Osteocyte (in vitro differentiated cells): ENCODE results near the gene EFS. TPM values are rescaled to one million over a fixed set of nuclear protein-coding genes. Genes with fewer than 3 reads are reported as not detected.

Source experiments
- DNase-seq: peaks from one replicate; pipeline ENCODE4 v3.0.0; 2021; ENCODE audit warnings: mixed read lengths; ENCODE audit not compliant: unreplicated experiment; ENCODE audit errors: extremely low spot score
- H3K27ac Mint-ChIP-seq: one replicate; pipeline ENCODE4 v1.8.0; 2021; ENCODE audit warnings: mild to moderate bottlenecking, mixed read lengths; ENCODE audit not compliant: unreplicated experiment
- H3K27me3 Mint-ChIP-seq: one replicate; pipeline ENCODE4 v1.8.0; 2021; ENCODE audit warnings: mixed read lengths; ENCODE audit not compliant: unreplicated experiment
- H3K36me3 Mint-ChIP-seq: one replicate; pipeline ENCODE4 v1.8.0; 2021; ENCODE audit warnings: mixed read lengths; ENCODE audit not compliant: unreplicated experiment
- H3K4me1 Mint-ChIP-seq: one replicate; pipeline ENCODE4 v1.8.0; 2021; ENCODE audit warnings: mixed read lengths; ENCODE audit not compliant: unreplicated experiment
- H3K4me3 Mint-ChIP-seq: one replicate; pipeline ENCODE4 v1.8.0; 2021; ENCODE audit warnings: mild to moderate bottlenecking, moderate library complexity, mixed read lengths; ENCODE audit not compliant: unreplicated experiment
- H3K9me3 Mint-ChIP-seq: one replicate; pipeline ENCODE4 v1.8.0; 2021; ENCODE audit warnings: mixed read lengths; ENCODE audit not compliant: unreplicated experiment
- total RNA-seq: library from RNA; stranded (reverse); gene quantifications from 2 replicates; pipeline ENCODE4 v1.2.1, GENCODE V29; 2021
- TF ChIP-seq, protein P1 (sequence below): fragments of 200-600 bp; sonication (generic); IDR thresholded peaks from 2 replicates; pipeline ENCODE4 v1.5.0; 2021; ENCODE audit warnings: antibody characterized with exemption, mild to moderate bottlenecking, moderate library complexity

The EFS gene
- total RNA-seq, 1 donor from 2014 or later = 31.9 TPM

- H3K4me1 Mint-ChIP-seq = peaks cover 12% of the 10 kb centered on the region
- DNase-seq = no peak
- no peak overlapping the region for H3K27ac Mint-ChIP-seq
- H3K4me3 Mint-ChIP-seq = no peak overlapping the region
- H3K9me3 Mint-ChIP-seq = no peaks in the 10 kb centered on the region
- TF ChIP-seq, protein P1, sequence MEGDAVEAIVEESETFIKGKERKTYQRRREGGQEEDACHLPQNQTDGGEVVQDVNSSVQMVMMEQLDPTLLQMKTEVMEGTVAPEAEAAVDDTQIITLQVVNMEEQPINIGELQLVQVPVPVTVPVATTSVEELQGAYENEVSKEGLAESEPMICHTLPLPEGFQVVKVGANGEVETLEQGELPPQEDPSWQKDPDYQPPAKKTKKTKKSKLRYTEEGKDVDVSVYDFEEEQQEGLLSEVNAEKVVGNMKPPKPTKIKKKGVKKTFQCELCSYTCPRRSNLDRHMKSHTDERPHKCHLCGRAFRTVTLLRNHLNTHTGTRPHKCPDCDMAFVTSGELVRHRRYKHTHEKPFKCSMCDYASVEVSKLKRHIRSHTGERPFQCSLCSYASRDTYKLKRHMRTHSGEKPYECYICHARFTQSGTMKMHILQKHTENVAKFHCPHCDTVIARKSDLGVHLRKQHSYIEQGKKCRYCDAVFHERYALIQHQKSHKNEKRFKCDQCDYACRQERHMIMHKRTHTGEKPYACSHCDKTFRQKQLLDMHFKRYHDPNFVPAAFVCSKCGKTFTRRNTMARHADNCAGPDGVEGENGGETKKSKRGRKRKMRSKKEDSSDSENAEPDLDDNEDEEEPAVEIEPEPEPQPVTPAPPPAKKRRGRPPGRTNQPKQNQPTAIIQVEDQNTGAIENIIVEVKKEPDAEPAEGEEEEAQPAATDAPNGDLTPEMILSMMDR = no peak
- peaks cover 14% of the 10 kb centered on the region for H3K36me3 Mint-ChIP-seq
- no peaks in the 10 kb centered on the region for H3K27me3 Mint-ChIP-seq
These were observed 48.7 kb downstream of the EFS start for GRCh38 chr14:23316300-23316699.

DNA sequence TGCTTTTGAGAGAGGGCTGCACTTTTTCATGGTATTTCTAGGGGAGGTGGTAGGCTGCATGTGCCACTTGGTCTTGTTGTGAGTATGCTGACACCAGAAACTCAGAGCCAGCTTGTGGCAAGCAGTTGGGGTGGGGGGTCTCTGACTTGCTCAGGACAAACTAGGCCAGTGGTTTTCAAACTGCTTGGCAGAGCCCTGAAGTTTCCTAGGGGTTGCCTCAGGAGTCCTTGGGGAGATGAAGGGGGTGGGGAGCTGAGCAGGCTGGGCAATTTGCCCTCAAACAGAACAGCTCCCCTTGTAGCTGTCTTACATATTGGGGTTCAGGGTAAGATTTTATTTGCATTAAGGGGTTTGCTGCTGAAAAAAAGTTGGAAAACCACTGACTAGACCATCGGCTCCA is 54.4 kb downstream of the EFS start:
- peaks cover 20% of the 10 kb centered on the region for H3K36me3 Mint-ChIP-seq
- peaks cover 33% of the 10 kb centered on the region for H3K4me1 Mint-ChIP-seq
- H3K27me3 Mint-ChIP-seq = no peaks in the 10 kb centered on the region
- DNase-seq = no peak
- no peaks in the 10 kb centered on the region for H3K9me3 Mint-ChIP-seq
- H3K4me3 Mint-ChIP-seq = no peak overlapping the region
- H3K27ac Mint-ChIP-seq = no peak overlapping the region
- TF ChIP-seq, protein P1 = no peak

- DNase-seq = no peak
- peak overlapping the region; percentile 98 for H3K4me3 Mint-ChIP-seq
- no peaks in the 10 kb centered on the region for H3K27me3 Mint-ChIP-seq
- TF ChIP-seq, protein P1 = no peak
- H3K27ac Mint-ChIP-seq = peak overlapping the region; percentile 41
- no peaks in the 10 kb centered on the region for H3K9me3 Mint-ChIP-seq
- peaks cover 17% of the 10 kb centered on the region for H3K36me3 Mint-ChIP-seq
- peaks cover 36% of the 10 kb centered on the region for H3K4me1 Mint-ChIP-seq
These were observed 56.1 kb downstream of the EFS start for GRCh38 chr14:23308721-23309445.

GRCh38 chr14:23307687-23308644 is 57.0 kb downstream of the EFS start:
- H3K27me3 Mint-ChIP-seq = no peaks in the 10 kb centered on the region
- TF ChIP-seq, protein P1 = no peak
- DNase-seq = no peak
- H3K4me3 Mint-ChIP-seq = peak overlapping the region; percentile 98
- peaks cover 17% of the 10 kb centered on the region for H3K36me3 Mint-ChIP-seq
- peaks cover 39% of the 10 kb centered on the region for H3K4me1 Mint-ChIP-seq
- H3K9me3 Mint-ChIP-seq = no peaks in the 10 kb centered on the region
- H3K27ac Mint-ChIP-seq = peak overlapping the region; percentile 95

- peak overlapping the region; percentile 98 for H3K4me3 Mint-ChIP-seq
- no peaks in the 10 kb centered on the region for H3K27me3 Mint-ChIP-seq
- no peak for DNase-seq
- TF ChIP-seq, protein P1 = no peak
- peak overlapping the region; percentile 95 for H3K27ac Mint-ChIP-seq
- H3K9me3 Mint-ChIP-seq = no peaks in the 10 kb centered on the region
- peaks cover 43% of the 10 kb centered on the region for H3K4me1 Mint-ChIP-seq
- H3K36me3 Mint-ChIP-seq = peaks cover 12% of the 10 kb centered on the region
These were observed 57.8 kb downstream of the EFS start for GRCh38 chr14:23307146-23307530.
